H1 (cell line): ENCODE results near the gene LLGL1.

Source experiments
- CHD2 ChIP-seq: IDR thresholded peaks from 2 replicates; pipeline ENCODE4 v1.6.1; 2012; ENCODE audit warnings: low read length, improper control_type of control experiment
- CREB1 ChIP-seq: IDR thresholded peaks from 2 replicates; pipeline ENCODE4 v1.6.1; 2012; ENCODE audit warnings: inconsistent platforms
- TAF1 ChIP-seq: IDR thresholded peaks from 2 replicates; pipeline ENCODE4 v1.6.1; 2011; ENCODE audit warnings: mild to moderate bottlenecking, low read depth, low read length
- TF ChIP-seq, protein P1 (sequence below), 3 experiments: IDR thresholded peaks; 1 replicate in 2 of 3; 2 replicates in 1 of 3; pipeline versions ENCODE4 v1.5.1 to v1.6.1; 2011; ENCODE audit warnings: low read length in 3 of 3, mild to moderate bottlenecking in 3 of 3, inconsistent platforms in 2 of 3, low read depth in 1 of 3, moderate library complexity in 1 of 3; ENCODE audit not compliant: insufficient read depth in 1 of 3; ENCODE audit errors: control extremely low read depth in 1 of 3

GRCh38 chr17:18194394-18194793 is 31.0 kb upstream of the LLGL1 start:
- TF ChIP-seq TAF1, result no peak
- no peak for TF ChIP-seq CHD2
- TF ChIP-seq, protein P1, sequence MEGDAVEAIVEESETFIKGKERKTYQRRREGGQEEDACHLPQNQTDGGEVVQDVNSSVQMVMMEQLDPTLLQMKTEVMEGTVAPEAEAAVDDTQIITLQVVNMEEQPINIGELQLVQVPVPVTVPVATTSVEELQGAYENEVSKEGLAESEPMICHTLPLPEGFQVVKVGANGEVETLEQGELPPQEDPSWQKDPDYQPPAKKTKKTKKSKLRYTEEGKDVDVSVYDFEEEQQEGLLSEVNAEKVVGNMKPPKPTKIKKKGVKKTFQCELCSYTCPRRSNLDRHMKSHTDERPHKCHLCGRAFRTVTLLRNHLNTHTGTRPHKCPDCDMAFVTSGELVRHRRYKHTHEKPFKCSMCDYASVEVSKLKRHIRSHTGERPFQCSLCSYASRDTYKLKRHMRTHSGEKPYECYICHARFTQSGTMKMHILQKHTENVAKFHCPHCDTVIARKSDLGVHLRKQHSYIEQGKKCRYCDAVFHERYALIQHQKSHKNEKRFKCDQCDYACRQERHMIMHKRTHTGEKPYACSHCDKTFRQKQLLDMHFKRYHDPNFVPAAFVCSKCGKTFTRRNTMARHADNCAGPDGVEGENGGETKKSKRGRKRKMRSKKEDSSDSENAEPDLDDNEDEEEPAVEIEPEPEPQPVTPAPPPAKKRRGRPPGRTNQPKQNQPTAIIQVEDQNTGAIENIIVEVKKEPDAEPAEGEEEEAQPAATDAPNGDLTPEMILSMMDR (IDR thresholded peaks at IDR 0.05; ENCODE audit: control extremely low read depth in 1 of 3, insufficient read depth in 1 of 3, low read depth in 1 of 3, low read length in 3 of 3), result no peak
- TF ChIP-seq CREB1, result no peak
